ENCODE results near the gene IFNA17.
"Not testable (repeated sequence)": the region's sequence is repeated elsewhere in the genome, so short reads cannot be mapped to it uniquely, and the experiment has no call there.

IFNA17 gene

GRCh38 chr9:21228122-21228521, at the start of gene IFNA17:
TSS of gene IFNA17 (minus strand) at chr9:21228222. CDS start at chr9:21228173, 49 bp downstream.
- DNase-seq (ENCODE audit: low spot score): no peak

- DNase-seq (ENCODE audit: low spot score): no peak
These were observed 40.3 kb upstream of the IFNA17 start for GRCh38 chr9:21268347-21268657.

GRCh38 chr9:21267485-21268346, 39.7 kb upstream of the IFNA17 start:
- DNase-seq (ENCODE audit: low spot score): no peak

GRCh38 chr9:21266733-21267484, 38.9 kb upstream of the IFNA17 start:
- DNase-seq (ENCODE audit: low spot score): no peak

- DNase-seq (ENCODE audit: low spot score): no peak
These were observed 37.6 kb upstream of the IFNA17 start for GRCh38 chr9:21265421-21266189.

GRCh38 chr9:21255538-21256212, 27.7 kb upstream of the IFNA17 start:
- no peak for DNase-seq (ENCODE audit: low spot score)

GRCh38 chr9:21252721-21253547, 24.9 kb upstream of the IFNA17 start:
- DNase-seq (ENCODE audit: low spot score): peak; percentile 39

GRCh38 chr9:21251638-21252037, 23.6 kb upstream of the IFNA17 start:
- DNase-seq (ENCODE audit: low spot score): no peak

GRCh38 chr9:21251190-21251589, 23.2 kb upstream of the IFNA17 start:
- DNase-seq (ENCODE audit: low spot score): no peak

- DNase-seq (ENCODE audit: low spot score): no peak
These were observed 16.8 kb upstream of the IFNA17 start for GRCh38 chr9:21244836-21245235.

GRCh38 chr9:21239911-21240310, 11.9 kb upstream of the IFNA17 start, which contains the start of gene IFNA14:
TSS of gene IFNA14 (minus strand) at chr9:21240005. CDS start at chr9:21239935, 70 bp downstream.
- no peak for DNase-seq (ENCODE audit: low spot score)

GRCh38 chr9:21236360-21236714, 8.3 kb upstream of the IFNA17 start:
- not testable (repeated sequence) for DNase-seq (ENCODE audit: low spot score)

GRCh38 chr9:21235468-21236359, 7.7 kb upstream of the IFNA17 start:
- peak; percentile 50 for DNase-seq (ENCODE audit: low spot score)

GRCh38 chr9:21234153-21234687, 6.2 kb upstream of the IFNA17 start:
- DNase-seq (ENCODE audit: low spot score): no peak

- no peak for DNase-seq (ENCODE audit: low spot score)
These were observed 5.2 kb upstream of the IFNA17 start for GRCh38 chr9:21233258-21233657.

- DNase-seq (ENCODE audit: low spot score): not testable (repeated sequence)
These were observed 10.8 kb downstream of the IFNA17 start, which contains the start of gene IFNA16 for GRCh38 chr9:21217211-21217610. TSS of gene IFNA16 (minus strand) at chr9:21217311. CDS start at chr9:21217305, 6 bp downstream.

- peak; percentile 12 for DNase-seq (ENCODE audit: low spot score)
These were observed 14.4 kb downstream of the IFNA17 start for GRCh38 chr9:21213411-21214326.

GRCh38 chr9:21212160-21212559, 15.9 kb downstream of the IFNA17 start:
- not testable (repeated sequence) for DNase-seq (ENCODE audit: low spot score)
